ENCODE results near the gene CCDC74B. TPM values are rescaled to one million over a fixed set of nuclear protein-coding genes. Genes with fewer than 3 reads are reported as not detected.
"Not testable (repeated sequence)": the region's sequence is repeated elsewhere in the genome, so short reads cannot be mapped to it uniquely, and the experiment has no call there.

CCDC74B gene
- total RNA-seq, 1 donor from 2014 or later: 0.79 TPM

GRCh38 chr2:130181325-130181879, 36.5 kb upstream of the CCDC74B start, which contains the start of gene SMPD4:
Gene SMPD4 (minus strand): TSS chr2:130181602. CDS start chr2:130176592, 5,010 bp downstream.
- peaks cover 5% of the 10 kb centered on the region for H3K36me3 ChIP-seq (ENCODE audit: control insufficient read depth, insufficient read depth, low read length)
- no peak for TF ChIP-seq CTCF (IDR thresholded peaks at IDR 0.05; ENCODE audit: insufficient read depth, low read length, severe bottlenecking)
- no peak for FAIRE-seq
- peak within 1 kb of the TSS; percentile 73 for H3K4me3 ChIP-seq (ENCODE audit: low read depth, low read length)
- DNase-seq (ENCODE audit: low read depth): peak; percentile 84
- H3K27me3 ChIP-seq (ENCODE audit: control insufficient read depth, insufficient read depth, low read length): no peaks in the 10 kb centered on the region

GRCh38 chr2:130180404-130181324, 35.8 kb upstream of the CCDC74B start:
- FAIRE-seq; DNase-seq (ENCODE audit: low read depth); H3K36me3 ChIP-seq (ENCODE audit: control insufficient read depth, insufficient read depth, low read length); H3K27me3 ChIP-seq (ENCODE audit: control insufficient read depth, insufficient read depth, low read length): not testable (repeated sequence)
- peak overlapping the region; percentile 73 for H3K4me3 ChIP-seq (ENCODE audit: low read depth, low read length)

GRCh38 chr2:130174866-130175265, 30.0 kb upstream of the CCDC74B start:
- FAIRE-seq: peak; percentile 86
- H3K4me3 ChIP-seq (ENCODE audit: low read depth, low read length); DNase-seq (ENCODE audit: low read depth); H3K36me3 ChIP-seq (ENCODE audit: control insufficient read depth, insufficient read depth, low read length); H3K27me3 ChIP-seq (ENCODE audit: control insufficient read depth, insufficient read depth, low read length): not testable (repeated sequence)

GRCh38 chr2:130169896-130170295, 25.0 kb upstream of the CCDC74B start:
- TF ChIP-seq CTCF (IDR thresholded peaks at IDR 0.05; ENCODE audit: insufficient read depth, low read length, severe bottlenecking): no peak
- no peak for DNase-seq (ENCODE audit: low read depth)
- H3K27me3 ChIP-seq (ENCODE audit: control insufficient read depth, insufficient read depth, low read length): no peaks in the 10 kb centered on the region
- H3K36me3 ChIP-seq (ENCODE audit: control insufficient read depth, insufficient read depth, low read length): peaks cover 8% of the 10 kb centered on the region
- H3K4me3 ChIP-seq (ENCODE audit: low read depth, low read length): no peak overlapping the region
- FAIRE-seq: no peak

GRCh38 chr2:130169163-130169562, 24.3 kb upstream of the CCDC74B start:
- not testable (repeated sequence) for H3K36me3 ChIP-seq (ENCODE audit: control insufficient read depth, insufficient read depth, low read length); H3K4me3 ChIP-seq (ENCODE audit: low read depth, low read length); DNase-seq (ENCODE audit: low read depth); FAIRE-seq; H3K27me3 ChIP-seq (ENCODE audit: control insufficient read depth, insufficient read depth, low read length)

GRCh38 chr2:130166611-130167010, 21.7 kb upstream of the CCDC74B start:
- DNase-seq (ENCODE audit: low read depth); FAIRE-seq; H3K4me3 ChIP-seq (ENCODE audit: low read depth, low read length); H3K27me3 ChIP-seq (ENCODE audit: control insufficient read depth, insufficient read depth, low read length); H3K36me3 ChIP-seq (ENCODE audit: control insufficient read depth, insufficient read depth, low read length): not testable (repeated sequence)

GRCh38 chr2:130165293-130166016, 20.5 kb upstream of the CCDC74B start:
- H3K4me3 ChIP-seq (ENCODE audit: low read depth, low read length): no peak overlapping the region
- FAIRE-seq (no peak), DNase-seq (ENCODE audit: low read depth) (no peak)
- peaks cover 4% of the 10 kb centered on the region for H3K36me3 ChIP-seq (ENCODE audit: control insufficient read depth, insufficient read depth, low read length)
- no peaks in the 10 kb centered on the region for H3K27me3 ChIP-seq (ENCODE audit: control insufficient read depth, insufficient read depth, low read length)
- no peak for TF ChIP-seq CTCF (IDR thresholded peaks at IDR 0.05; ENCODE audit: insufficient read depth, low read length, severe bottlenecking)
